ENCODE data around the gene ABTB2. TPM values are rescaled to one million over a fixed set of nuclear protein-coding genes. Genes with fewer than 3 reads are reported as not detected.

The ABTB2 gene
- total and polyA plus RNA-seq, 9 of the 15 experiments (the other 6 are each of a cell fraction or from before 2014, with no cell fraction given), result 0.03 to 0.18 (median 0.12) TPM; not detected in 2

DNA sequence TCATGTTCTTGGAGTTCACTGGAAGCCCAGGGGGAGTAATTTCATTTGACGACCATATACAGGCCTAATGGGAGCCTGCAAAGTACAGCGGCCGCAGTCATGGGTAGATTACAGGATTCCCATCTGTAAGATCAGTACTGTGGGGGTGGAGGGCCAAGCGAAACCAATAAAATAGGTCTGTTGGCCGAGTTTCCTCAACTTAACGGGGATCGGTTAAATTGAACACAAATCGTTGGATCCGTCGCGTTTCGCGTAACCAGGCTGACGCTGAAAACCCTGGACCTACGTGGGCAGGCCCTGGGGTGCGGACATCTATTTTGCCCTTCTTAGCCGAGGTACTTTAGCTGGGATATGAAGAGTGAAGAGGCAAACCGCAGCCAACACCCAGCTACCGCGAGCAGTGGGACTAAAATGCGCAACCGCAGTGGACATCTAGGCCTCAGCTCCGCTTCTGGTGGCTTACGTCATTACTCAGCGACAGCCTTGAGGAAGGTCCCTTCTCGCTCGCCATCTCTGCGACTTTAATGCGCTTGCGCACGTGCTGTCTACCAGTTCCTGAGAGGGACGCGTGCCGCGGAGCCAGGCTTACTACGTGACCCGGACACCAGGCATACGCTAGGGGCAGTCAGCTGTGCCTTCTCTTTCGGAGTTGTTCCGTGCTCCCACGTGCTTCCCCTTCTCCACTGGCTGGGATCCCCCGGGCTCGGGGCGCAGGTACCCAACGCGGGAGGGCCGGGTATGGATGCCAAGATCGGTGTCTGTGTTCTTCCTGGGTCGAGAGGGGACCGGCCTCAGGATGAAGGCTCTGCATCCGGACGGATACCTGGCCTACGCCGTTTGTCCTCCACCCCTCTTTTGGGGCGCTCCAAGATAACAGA, 252.5 kb downstream of the ABTB2 start, which contains the start of gene NAT10 (continued):
- TF ChIP-seq DPF2 (IDR thresholded peaks at IDR 0.05) (peak; percentile 64; the same call in 1 of the 2 replicates), ZNF507 (tag; conservative IDR thresholded peaks at IDR 0.05) (no peak), MCM7 (IDR thresholded peaks at IDR 0.05) (no peak; a peak in 1 of 4 replicates), ZNF445 (CRISPR knock-in tag; IDR thresholded peaks at IDR 0.05; ENCODE audit: low read depth) (peak; percentile 47; the same call in 1 of the 2 replicates), GATAD2B (IDR thresholded peaks at IDR 0.05; ENCODE audit: borderline replicate concordance) (no peak), SP2 (IDR thresholded peaks at IDR 0.05; ENCODE audit: extremely low read depth, low read depth, low read length, poor library complexity, severe bottlenecking) (no peak), NFE2L1 (tag; IDR thresholded peaks at IDR 0.05; ENCODE audit: borderline replicate concordance, low read depth) (no peak), FOXP1 (CRISPR knock-in tag; IDR thresholded peaks at IDR 0.05) (peak; percentile 91; the same call in 1 of the 2 replicates), FOXO4 (CRISPR knock-in tag; IDR thresholded peaks at IDR 0.05) (peak; percentile 80; the same call in 1 of the 2 replicates), ZNF140 (CRISPR knock-in tag; IDR thresholded peaks at IDR 0.05) (no peak), ZKSCAN3 (CRISPR knock-in tag; IDR thresholded peaks at IDR 0.05) (no peak), BACH1 (tag; IDR thresholded peaks at IDR 0.05) (0 out of 2 replicates have a peak, but pooled peaks have one; percentile 70)
- TF ChIP-seq, protein P1, sequence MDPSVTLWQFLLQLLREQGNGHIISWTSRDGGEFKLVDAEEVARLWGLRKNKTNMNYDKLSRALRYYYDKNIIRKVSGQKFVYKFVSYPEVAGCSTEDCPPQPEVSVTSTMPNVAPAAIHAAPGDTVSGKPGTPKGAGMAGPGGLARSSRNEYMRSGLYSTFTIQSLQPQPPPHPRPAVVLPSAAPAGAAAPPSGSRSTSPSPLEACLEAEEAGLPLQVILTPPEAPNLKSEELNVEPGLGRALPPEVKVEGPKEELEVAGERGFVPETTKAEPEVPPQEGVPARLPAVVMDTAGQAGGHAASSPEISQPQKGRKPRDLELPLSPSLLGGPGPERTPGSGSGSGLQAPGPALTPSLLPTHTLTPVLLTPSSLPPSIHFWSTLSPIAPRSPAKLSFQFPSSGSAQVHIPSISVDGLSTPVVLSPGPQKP (CRISPR knock-in tag; IDR thresholded peaks at IDR 0.05), result no peak
- TF ChIP-seq, protein P2, sequence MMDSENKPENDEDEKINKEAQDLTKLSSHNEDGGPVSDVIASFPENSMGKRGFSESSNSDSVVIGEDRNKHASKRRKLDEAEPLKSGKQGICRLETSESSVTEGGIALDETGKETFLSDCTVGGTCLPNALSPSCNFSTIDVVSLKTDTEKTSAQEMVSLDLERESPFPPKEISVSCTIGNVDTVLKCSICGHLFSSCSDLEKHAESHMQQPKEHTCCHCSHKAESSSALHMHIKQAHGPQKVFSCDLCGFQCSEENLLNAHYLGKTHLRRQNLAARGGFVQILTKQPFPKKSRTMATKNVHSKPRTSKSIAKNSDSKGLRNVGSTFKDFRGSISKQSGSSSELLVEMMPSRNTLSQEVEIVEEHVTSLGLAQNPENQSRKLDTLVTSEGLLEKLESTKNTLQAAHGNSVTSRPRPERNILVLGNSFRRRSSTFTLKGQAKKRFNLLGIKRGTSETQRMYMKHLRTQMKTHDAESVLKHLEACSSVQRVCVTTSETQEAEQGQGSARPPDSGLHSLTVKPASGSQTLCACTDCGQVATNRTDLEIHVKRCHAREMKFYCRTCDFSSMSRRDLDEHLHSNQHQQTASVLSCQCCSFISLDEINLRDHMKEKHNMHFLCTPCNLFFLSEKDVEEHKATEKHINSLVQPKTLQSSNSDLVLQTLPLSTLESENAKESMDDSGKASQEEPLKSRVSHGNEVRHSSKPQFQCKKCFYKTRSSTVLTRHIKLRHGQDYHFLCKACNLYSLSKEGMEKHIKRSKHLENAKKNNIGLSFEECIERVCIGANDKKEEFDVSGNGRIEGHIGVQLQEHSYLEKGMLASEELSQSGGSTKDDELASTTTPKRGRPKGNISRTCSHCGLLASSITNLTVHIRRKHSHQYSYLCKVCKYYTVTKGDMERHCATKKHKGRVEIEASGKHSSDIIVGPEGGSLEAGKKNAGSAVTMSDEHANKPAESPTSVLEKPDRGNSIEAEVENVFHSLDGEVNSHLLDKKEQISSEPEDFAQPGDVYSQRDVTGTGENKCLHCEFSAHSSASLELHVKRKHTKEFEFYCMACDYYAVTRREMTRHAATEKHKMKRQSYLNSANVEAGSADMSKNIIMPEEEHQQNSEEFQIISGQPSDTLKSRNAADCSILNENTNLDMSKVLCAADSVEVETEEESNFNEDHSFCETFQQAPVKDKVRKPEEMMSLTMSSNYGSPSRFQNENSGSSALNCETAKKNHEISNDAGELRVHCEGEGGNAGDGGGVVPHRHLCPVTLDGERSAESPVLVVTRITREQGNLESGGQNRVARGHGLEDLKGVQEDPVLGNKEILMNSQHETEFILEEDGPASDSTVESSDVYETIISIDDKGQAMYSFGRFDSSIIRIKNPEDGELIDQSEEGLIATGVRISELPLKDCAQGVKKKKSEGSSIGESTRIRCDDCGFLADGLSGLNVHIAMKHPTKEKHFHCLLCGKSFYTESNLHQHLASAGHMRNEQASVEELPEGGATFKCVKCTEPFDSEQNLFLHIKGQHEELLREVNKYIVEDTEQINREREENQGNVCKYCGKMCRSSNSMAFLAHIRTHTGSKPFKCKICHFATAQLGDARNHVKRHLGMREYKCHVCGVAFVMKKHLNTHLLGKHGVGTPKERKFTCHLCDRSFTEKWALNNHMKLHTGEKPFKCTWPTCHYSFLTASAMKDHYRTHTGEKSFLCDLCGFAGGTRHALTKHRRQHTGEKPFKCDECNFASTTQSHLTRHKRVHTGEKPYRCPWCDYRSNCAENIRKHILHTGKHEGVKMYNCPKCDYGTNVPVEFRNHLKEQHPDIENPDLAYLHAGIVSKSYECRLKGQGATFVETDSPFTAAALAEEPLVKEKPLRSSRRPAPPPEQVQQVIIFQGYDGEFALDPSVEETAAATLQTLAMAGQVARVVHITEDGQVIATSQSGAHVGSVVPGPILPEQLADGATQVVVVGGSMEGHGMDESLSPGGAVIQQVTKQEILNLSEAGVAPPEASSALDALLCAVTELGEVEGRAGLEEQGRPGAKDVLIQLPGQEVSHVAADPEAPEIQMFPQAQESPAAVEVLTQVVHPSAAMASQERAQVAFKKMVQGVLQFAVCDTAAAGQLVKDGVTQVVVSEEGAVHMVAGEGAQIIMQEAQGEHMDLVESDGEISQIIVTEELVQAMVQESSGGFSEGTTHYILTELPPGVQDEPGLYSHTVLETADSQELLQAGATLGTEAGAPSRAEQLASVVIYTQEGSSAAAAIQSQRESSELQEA (IDR thresholded peaks at IDR 0.05; ENCODE audit: low read depth), result peak; percentile 92
- TF ChIP-seq, protein P3, sequence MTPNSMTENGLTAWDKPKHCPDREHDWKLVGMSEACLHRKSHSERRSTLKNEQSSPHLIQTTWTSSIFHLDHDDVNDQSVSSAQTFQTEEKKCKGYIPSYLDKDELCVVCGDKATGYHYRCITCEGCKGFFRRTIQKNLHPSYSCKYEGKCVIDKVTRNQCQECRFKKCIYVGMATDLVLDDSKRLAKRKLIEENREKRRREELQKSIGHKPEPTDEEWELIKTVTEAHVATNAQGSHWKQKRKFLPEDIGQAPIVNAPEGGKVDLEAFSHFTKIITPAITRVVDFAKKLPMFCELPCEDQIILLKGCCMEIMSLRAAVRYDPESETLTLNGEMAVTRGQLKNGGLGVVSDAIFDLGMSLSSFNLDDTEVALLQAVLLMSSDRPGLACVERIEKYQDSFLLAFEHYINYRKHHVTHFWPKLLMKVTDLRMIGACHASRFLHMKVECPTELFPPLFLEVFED (CRISPR knock-in tag; conservative IDR thresholded peaks at IDR 0.05), result peak; percentile 88

All from K562 (cell line).